Limb (tissue), 2 donors: ENCODE measurements around the gene OAF.
"Not testable (repeated sequence)": the region's sequence is repeated elsewhere in the genome, so short reads cannot be mapped to it uniquely, and the experiment has no call there.

ENCODE experiments used
- DNase-seq, 2 donors: peaks; one replicate each; pipeline ENCODE4 v3.0.0-alpha.2; 2016; ENCODE audit errors: extremely low spot score in 2 of 2

The OAF gene

GRCh38 chr11:120270386-120270785 is 59.6 kb downstream of the OAF start:
- no peak for DNase-seq

GRCh38 chr11:120271672-120272071 is 60.8 kb downstream of the OAF start:
- no peak for DNase-seq

GRCh38 chr11:120272303-120272702 is 61.5 kb downstream of the OAF start:
- DNase-seq: no peak

GRCh38 chr11:120273432-120273831 is 62.6 kb downstream of the OAF start:
- DNase-seq: no peak

- DNase-seq: not testable (repeated sequence)
Observed at GRCh38 chr11:120273956-120274355, 63.1 kb downstream of the OAF start.

GRCh38 chr11:120279502-120279901 is 68.7 kb downstream of the OAF start:
- DNase-seq: no peak
